Measurements from ENCODE around the gene PRKG1. TPM values are rescaled to one million over a fixed set of nuclear protein-coding genes. Genes with fewer than 3 reads are reported as not detected.

The PRKG1 gene
- total RNA-seq, 6 experiments from 2014 or later = 1.1 to 2.0 (median 1.3) TPM

DNA sequence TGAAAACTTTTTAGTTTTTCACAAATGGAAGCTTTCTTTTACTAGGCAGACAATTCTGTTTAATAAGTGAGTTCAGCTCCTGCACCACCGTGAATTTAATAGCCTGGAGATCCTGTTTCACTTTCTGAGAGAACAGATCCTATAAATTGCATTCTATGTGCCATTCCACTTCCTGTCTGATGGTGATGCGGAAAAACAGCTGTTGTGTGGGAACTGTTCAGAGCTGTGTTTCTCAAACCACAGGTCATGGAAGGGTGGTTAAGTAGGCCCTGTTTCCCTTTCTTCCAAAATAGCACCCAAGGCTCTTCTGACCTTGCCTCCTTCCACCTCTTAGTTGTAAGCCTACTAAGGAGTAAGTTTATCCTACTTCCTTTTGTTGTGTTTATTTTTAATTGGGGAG is 1142.6 kb downstream of the PRKG1 start:
- intact Hi-C loops (cut with DNase I) = no loop called here
- Histone ChIP-seq H3K4me3 (no peak overlapping the region), H3K9me3 (no peaks in the 10 kb centered on the region), H3K27me3 (peaks cover 0 to 3% of the 10 kb centered on the region in 2 donors), H3K36me3 (no peaks in the 10 kb centered on the region), H3K4me1 (peaks cover 0 to 10% (median 2%) of the 10 kb centered on the region in 4 donors), H3K27ac (no peak overlapping the region)
- DNase-seq (no peak), ATAC-seq (peak in 3 of 4 donors; percentile 4 to 20 (median 6))
- 17% methylated on average over 2 of the region's 2 CpGs for WGBS (ENCODE audit: insufficient coverage, low coverage, low lambda C conversion rate, missing lambda C conversion rate)
- TF ChIP-seq CTCF (IDR thresholded peaks at IDR 0.05) (no peak), POLR2A (IDR thresholded peaks at IDR 0.05) (no peak)

DNA sequence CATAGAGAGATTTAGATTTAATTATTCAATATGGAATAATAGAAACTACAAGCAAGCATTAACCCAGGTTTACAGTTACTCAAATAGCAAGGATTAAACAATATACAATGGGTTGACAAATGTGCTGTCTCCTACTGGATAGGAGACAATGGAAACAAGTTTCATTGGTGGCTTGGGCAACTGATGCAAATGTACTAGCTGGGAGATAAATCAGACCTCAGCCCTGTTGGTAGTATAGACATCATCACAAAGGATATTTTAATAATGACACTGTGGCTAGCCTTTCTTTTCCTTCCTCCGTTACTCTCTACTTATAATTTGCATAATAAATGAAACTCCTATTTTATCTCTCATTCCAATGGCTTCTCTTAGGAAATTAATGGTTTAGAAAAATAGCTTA is 1143.2 kb downstream of the PRKG1 start:
- intact Hi-C loops (cut with DNase I) = no loop called here
- WGBS (ENCODE audit: insufficient coverage, low coverage, low lambda C conversion rate, missing lambda C conversion rate) = 100% methylated on average over 1 of the region's 1 CpG
- no peaks in the 10 kb centered on the region for H3K9me3 ChIP-seq
- no peaks in the 10 kb centered on the region for H3K36me3 ChIP-seq
- no peak overlapping the region for H3K27ac ChIP-seq
- DNase-seq (no peak), ATAC-seq (no peak)
- no peak overlapping the region for H3K4me3 ChIP-seq
- no peak for TF ChIP-seq POLR2A (IDR thresholded peaks at IDR 0.05)
- TF ChIP-seq CTCF (IDR thresholded peaks at IDR 0.05) = no peak
- peaks cover 0 to 8% (median 2%) of the 10 kb centered on the region in 4 donors for H3K4me1 ChIP-seq
- peaks cover 0 to 3% of the 10 kb centered on the region in 2 donors for H3K27me3 ChIP-seq

- intact Hi-C loops (cut with DNase I) = no loop called here
- Histone ChIP-seq H3K4me1 (no peaks in the 10 kb centered on the region), H3K27ac (no peak overlapping the region), H3K4me3 (no peak overlapping the region), H3K36me3 (no peaks in the 10 kb centered on the region), H3K27me3 (peaks cover 0 to 3% of the 10 kb centered on the region in 2 donors), H3K9me3 (no peaks in the 10 kb centered on the region)
- no peak for DNase-seq
- TF ChIP-seq POLR2A (IDR thresholded peaks at IDR 0.05) (no peak), CTCF (IDR thresholded peaks at IDR 0.05) (no peak)
- no peak for ATAC-seq
- 83% methylated on average over 3 of the region's 3 CpGs for WGBS (ENCODE audit: insufficient coverage, low coverage, low lambda C conversion rate, missing lambda C conversion rate)
Observed at GRCh38 chr10:52220947-52221346, 1146.7 kb downstream of the PRKG1 start.

GRCh38 chr10:52221923-52222322 is 1147.6 kb downstream of the PRKG1 start:
- Histone ChIP-seq H3K4me3 (no peak overlapping the region), H3K27me3 (peaks cover 0 to 3% of the 10 kb centered on the region in 2 donors), H3K9me3 (no peaks in the 10 kb centered on the region), H3K36me3 (no peaks in the 10 kb centered on the region), H3K27ac (no peak overlapping the region), H3K4me1 (no peaks in the 10 kb centered on the region)
- no peak for DNase-seq
- ATAC-seq = no peak
- 52% methylated on average over 2 of the region's 4 CpGs for WGBS (ENCODE audit: insufficient coverage, low coverage, low lambda C conversion rate, missing lambda C conversion rate)
- no peak for TF ChIP-seq POLR2A (IDR thresholded peaks at IDR 0.05)
- no peak for TF ChIP-seq CTCF (IDR thresholded peaks at IDR 0.05)
- intact Hi-C loops (cut with DNase I) = no loop called here
